Epithelial cell of esophagus (primary cell): Measurements from ENCODE around the gene CA11.
"Not testable (repeated sequence)": the region's sequence is repeated elsewhere in the genome, so short reads cannot be mapped to it uniquely, and the experiment has no call there.

Experiments
- DNase-seq: peaks from one replicate; pipeline ENCODE4 v3.0.0; 2010; ENCODE audit warnings: low read depth
- H3K4me3 ChIP-seq: 2 replicates; pipeline ENCODE4 v1.5.1; 2011; ENCODE audit warnings: mild to moderate bottlenecking, low read length, control low read depth
- CTCF ChIP-seq: IDR thresholded peaks from 2 replicates; pipeline ENCODE4 v1.5.1; 2011; ENCODE audit warnings: low read depth, mild to moderate bottlenecking, low read length, control low read depth, inconsistent platforms; ENCODE audit not compliant: insufficient read depth; ENCODE audit errors: missing control alignments

CA11 gene

GRCh38 chr19:48635966-48636858 lies 9.8 kb downstream of the CA11 start:
- DNase-seq: no peak
- no peak for TF ChIP-seq CTCF

GRCh38 chr19:48635263-48635965 lies 10.6 kb downstream of the CA11 start:
- H3K4me3 ChIP-seq: peak overlapping the region; percentile 83
- DNase-seq: peak; percentile 63
- no peak for TF ChIP-seq CTCF

More at GRCh38 chr19:48635966-48636858, 9.8 kb downstream of the CA11 start:
- H3K4me3 ChIP-seq: peak overlapping the region; percentile 83

GRCh38 chr19:48634424-48635262 lies 11.3 kb downstream of the CA11 start:
- peak overlapping the region; percentile 41 for H3K4me3 ChIP-seq
- DNase-seq: peak; percentile 97
- no peak for TF ChIP-seq CTCF

- no peak for DNase-seq
- H3K4me3 ChIP-seq: peak overlapping the region; percentile 29
- no peak for TF ChIP-seq CTCF
Observed at GRCh38 chr19:48634036-48634342, 12.0 kb downstream of the CA11 start.

- peak; percentile 70 for DNase-seq
- no peak for TF ChIP-seq CTCF
- H3K4me3 ChIP-seq: peak overlapping the region; percentile 29
Observed at GRCh38 chr19:48633148-48634035, 12.6 kb downstream of the CA11 start.

GRCh38 chr19:48632692-48633147 lies 13.3 kb downstream of the CA11 start:
- no peak for TF ChIP-seq CTCF
- DNase-seq: peak; percentile 87
- H3K4me3 ChIP-seq: no peak overlapping the region

- H3K4me3 ChIP-seq, DNase-seq: not testable (repeated sequence)
Observed at GRCh38 chr19:48632286-48632685, 13.7 kb downstream of the CA11 start.
